Tibial nerve (tissue), 4 donors: ENCODE measurements around the gene LRRC75B. TPM values are rescaled to one million over a fixed set of nuclear protein-coding genes. Genes with fewer than 3 reads are reported as not detected.
"Not testable (repeated sequence)": the region's sequence is repeated elsewhere in the genome, so short reads cannot be mapped to it uniquely, and the experiment has no call there.

ENCODE experiments used
- DNase-seq, 2 donors: peaks; one replicate each; pipeline ENCODE4 v3.0.0-alpha.2; 2019; ENCODE audit warnings: low spot score in 2 of 2
- H3K27ac ChIP-seq, 4 donors: fragments of 200-600 bp; sonication (generic) in 3 of 4; one replicate each; pipeline ENCODE4 v1.5.1; 2017 to 2019; ENCODE audit warnings: mild to moderate bottlenecking in 1 of 4
- H3K27me3 ChIP-seq, 2 donors: fragments of 200-600 bp; sonication (generic) in 1 of 2; one replicate each; pipeline versions ENCODE4 v1.5.1 to v1.6.0; 2017 to 2019
- H3K36me3 ChIP-seq, 3 donors: fragments of 200-600 bp; sonication (generic); one replicate each; pipeline ENCODE4 v1.5.1; 2018 to 2019
- H3K4me1 ChIP-seq, 4 donors: fragments of 200-600 bp; sonication (generic) in 3 of 4; one replicate each; pipeline ENCODE4 v1.5.1; 2017 to 2019
- H3K4me3 ChIP-seq, 4 donors: fragments of 200-600 bp; sonication (generic) in 3 of 4; one replicate each; pipeline ENCODE4 v1.5.1; 2017 to 2019; ENCODE audit warnings: mild to moderate bottlenecking in 1 of 4, moderate library complexity in 1 of 4
- H3K9me3 ChIP-seq, 4 donors: fragments of 200-600 bp; sonication (generic) in 3 of 4; one replicate each; pipeline ENCODE4 v1.5.1; 2017 to 2019
- CTCF ChIP-seq, 5 experiments: fragments of 200-600 bp in 3 of 5; fragments of 450-650 bp in 2 of 5; sonication (generic) in 3 of 5; IDR thresholded peaks; one replicate each; pipeline ENCODE4 v1.5.1; 2016 to 2019; ENCODE audit warnings: antibody characterized with exemption in 5 of 5, mild to moderate bottlenecking in 3 of 5, moderate library complexity in 2 of 5
- EP300 ChIP-seq, 2 donors: sonication (generic); formaldehyde crosslinking; IDR thresholded peaks; one replicate each; pipeline ENCODE4 v1.6.1; 2017; ENCODE audit warnings: antibody characterized with exemption in 2 of 2, mild to moderate bottlenecking in 1 of 2
- POLR2A ChIP-seq, 2 donors: fragments of 450-650 bp; IDR thresholded peaks; one replicate each; pipeline ENCODE4 v1.6.1; 2017; ENCODE audit warnings: antibody characterized with exemption in 2 of 2, mild to moderate bottlenecking in 2 of 2, moderate library complexity in 2 of 2
- WGBS, 2 donors: methylation state at CpG; one replicate each; pipeline ENCODE4 v1.1.5; 2018; 5-methylcytosine and 5-hydroxymethylcytosine counted together
- total RNA-seq, 4 donors: library from RNA; depleted of rRNA; stranded (reverse); fragments of >200 nt; gene quantifications; one replicate each; pipeline ENCODE4 v1.1.0, GENCODE V29; 2016

The LRRC75B gene
- total RNA-seq, 4 donors from 2014 or later, result 33.5 to 55.7 (median 40.2) TPM

GRCh38 chr22:24555165-24556039, 37.5 kb downstream of the LRRC75B start, which contains the start of gene SNRPD3:
TSS of gene SNRPD3 (plus strand) at chr22:24555999. CDS start at chr22:24557675, 1,676 bp downstream.
- 0% methylated on average over 46 to 56 of the region's 59 CpGs for WGBS, 2 donors

GRCh38 chr22:24554313-24555164, 38.3 kb downstream of the LRRC75B start, which contains the start of gene GUCD1:
TSS of gene GUCD1 (minus strand) at chr22:24555138. CDS start at chr22:24554991, 147 bp downstream.
- DNase-seq, result no peak
- WGBS, 2 donors, result 0% methylated on average over 31 to 55 of the region's 64 CpGs
- Histone ChIP-seq H3K9me3 (no peaks in the 10 kb centered on the region), H3K36me3 (peaks cover 3 to 28% (median 11%) of the 10 kb centered on the region in 3 donors), H3K27ac (peak within 1 kb of the TSS; percentile 93 to 99 (median 96)), H3K4me1 (peaks cover 5 to 69% (median 33%) of the 10 kb centered on the region in 4 donors), H3K27me3 (no peaks in the 10 kb centered on the region), H3K4me3 (peak within 1 kb of the TSS; percentile 84 to 95 (median 88))
- TF ChIP-seq EP300 (IDR thresholded peaks at IDR 0.05) (peak in 1 of 2 donors; percentile 74), POLR2A (IDR thresholded peaks at IDR 0.05) (peak; percentile 50 to 82), CTCF (IDR thresholded peaks at IDR 0.05) (no peak)

More at GRCh38 chr22:24555165-24556039, 37.5 kb downstream of the LRRC75B start, which contains the start of gene SNRPD3:
- H3K4me1 ChIP-seq, result peaks cover 5 to 71% (median 33%) of the 10 kb centered on the region in 4 donors
- H3K27me3 ChIP-seq, result no peaks in the 10 kb centered on the region
- H3K4me3 ChIP-seq, result peak within 1 kb of the TSS; percentile 84 to 95 (median 88)
- peak; percentile 99 to 100 for DNase-seq
- no peaks in the 10 kb centered on the region for H3K9me3 ChIP-seq
- peaks cover 3 to 31% (median 11%) of the 10 kb centered on the region in 3 donors for H3K36me3 ChIP-seq
- peak in 3 of 5 experiments; percentile 12 to 81 (median 70) for TF ChIP-seq CTCF (IDR thresholded peaks at IDR 0.05)
- peak; percentile 28 to 32 for TF ChIP-seq POLR2A (IDR thresholded peaks at IDR 0.05)
- peak; percentile 63 to 95 for TF ChIP-seq EP300 (IDR thresholded peaks at IDR 0.05)
- peak within 1 kb of the TSS; percentile 93 to 99 (median 96) for H3K27ac ChIP-seq

GRCh38 chr22:24553597-24554312, 39.1 kb downstream of the LRRC75B start:
- Histone ChIP-seq H3K4me1 (peaks cover 5 to 62% (median 33%) of the 10 kb centered on the region in 4 donors), H3K9me3 (no peaks in the 10 kb centered on the region), H3K36me3 (peaks cover 3 to 27% (median 8%) of the 10 kb centered on the region in 3 donors), H3K4me3 (peak overlapping the region; percentile 71 to 95 (median 85)), H3K27me3 (no peaks in the 10 kb centered on the region), H3K27ac (peak overlapping the region in 3 of 4 donors; percentile 91 to 98 (median 95))
- WGBS, 2 donors, result 26 to 35% methylated on average over 9 to 12 of the region's 12 CpGs
- TF ChIP-seq EP300 (IDR thresholded peaks at IDR 0.05) (no peak), CTCF (IDR thresholded peaks at IDR 0.05) (no peak), POLR2A (IDR thresholded peaks at IDR 0.05) (no peak)
- DNase-seq, result no peak

GRCh38 chr22:24552503-24553286, 40.2 kb downstream of the LRRC75B start:
- not testable (repeated sequence) for H3K27me3 ChIP-seq, DNase-seq, H3K9me3 ChIP-seq, H3K4me3 ChIP-seq
- WGBS, 2 donors, result 54 to 60% methylated on average over 10 of the region's 10 CpGs
- H3K4me1 ChIP-seq, result peaks cover 5 to 51% (median 33%) of the 10 kb centered on the region in 4 donors
- peak overlapping the region in 3 of 4 donors; percentile 6 to 95 (median 91) for H3K27ac ChIP-seq
- H3K36me3 ChIP-seq, result peaks cover 3 to 27% (median 5%) of the 10 kb centered on the region in 3 donors
